ENCODE measurements around the gene CTTNBP2.

CTTNBP2 gene

GRCh38 chr7:117871778-117872538 lies 1.3 kb downstream of the CTTNBP2 start:
- DNase-seq, result no peak

GRCh38 chr7:117871401-117871777 lies 1.9 kb downstream of the CTTNBP2 start:
- DNase-seq, result no peak

- DNase-seq, result no peak
Measured at GRCh38 chr7:117870448-117871130, 2.7 kb downstream of the CTTNBP2 start.

- DNase-seq, result no peak
Measured at GRCh38 chr7:117869374-117869773, 3.9 kb downstream of the CTTNBP2 start.

- DNase-seq, result no peak
Measured at GRCh38 chr7:117863618-117864017, 9.6 kb downstream of the CTTNBP2 start.

- no peak for DNase-seq
Measured at GRCh38 chr7:117862378-117862777, 10.9 kb downstream of the CTTNBP2 start.

GRCh38 chr7:117859246-117859812 lies 13.9 kb downstream of the CTTNBP2 start:
- no peak for DNase-seq

- DNase-seq, result no peak
Measured at GRCh38 chr7:117858712-117859111, 14.5 kb downstream of the CTTNBP2 start.

GRCh38 chr7:117857718-117858117 lies 15.5 kb downstream of the CTTNBP2 start:
- DNase-seq, result no peak

GRCh38 chr7:117856196-117856595 lies 17.0 kb downstream of the CTTNBP2 start:
- no peak for DNase-seq

- no peak for DNase-seq
Measured at GRCh38 chr7:117854186-117854585, 19.1 kb downstream of the CTTNBP2 start.

GRCh38 chr7:117848941-117849340 lies 24.3 kb downstream of the CTTNBP2 start:
- DNase-seq, result no peak

GRCh38 chr7:117844678-117845077 lies 28.6 kb downstream of the CTTNBP2 start:
- DNase-seq, result no peak

- no peak for DNase-seq
Measured at GRCh38 chr7:117841611-117842010, 31.6 kb downstream of the CTTNBP2 start.

GRCh38 chr7:117841011-117841410 lies 32.2 kb downstream of the CTTNBP2 start:
- no peak for DNase-seq

- no peak for DNase-seq
Measured at GRCh38 chr7:117839507-117839906, 33.7 kb downstream of the CTTNBP2 start.

- no peak for DNase-seq
Measured at GRCh38 chr7:117837841-117838240, 35.4 kb downstream of the CTTNBP2 start.

GRCh38 chr7:117835016-117835664 lies 38.1 kb downstream of the CTTNBP2 start:
- no peak for DNase-seq

- no peak for DNase-seq
Measured at GRCh38 chr7:117830422-117830954, 42.8 kb downstream of the CTTNBP2 start.

GRCh38 chr7:117829450-117830117 lies 43.7 kb downstream of the CTTNBP2 start:
- DNase-seq, result no peak

- no peak for DNase-seq
Measured at GRCh38 chr7:117828825-117829224, 44.4 kb downstream of the CTTNBP2 start.

- no peak for DNase-seq
Measured at GRCh38 chr7:117827862-117828261, 45.4 kb downstream of the CTTNBP2 start.

GRCh38 chr7:117825132-117825531 lies 48.1 kb downstream of the CTTNBP2 start:
- DNase-seq, result no peak
